ENCODE results near the gene CAMKK1. TPM values are rescaled to one million over a fixed set of nuclear protein-coding genes. Genes with fewer than 3 reads are reported as not detected.

The CAMKK1 gene
- total RNA-seq, 1 experiment from 2014 or later = 9.6 TPM

- no peaks in the 10 kb centered on the region for H3K4me1 Mint-ChIP-seq
- TF ChIP-seq OVOL2 (CRISPR knock-in tag; IDR thresholded peaks at IDR 0.05; ENCODE audit: borderline replicate concordance) = no peak
- TF ChIP-seq ATF1 (CRISPR knock-in tag; IDR thresholded peaks at IDR 0.05) = no peak
- TF ChIP-seq MXD4 (CRISPR knock-in tag; IDR thresholded peaks at IDR 0.05; ENCODE audit: borderline replicate concordance) = no peak
- TF ChIP-seq, protein P1, sequence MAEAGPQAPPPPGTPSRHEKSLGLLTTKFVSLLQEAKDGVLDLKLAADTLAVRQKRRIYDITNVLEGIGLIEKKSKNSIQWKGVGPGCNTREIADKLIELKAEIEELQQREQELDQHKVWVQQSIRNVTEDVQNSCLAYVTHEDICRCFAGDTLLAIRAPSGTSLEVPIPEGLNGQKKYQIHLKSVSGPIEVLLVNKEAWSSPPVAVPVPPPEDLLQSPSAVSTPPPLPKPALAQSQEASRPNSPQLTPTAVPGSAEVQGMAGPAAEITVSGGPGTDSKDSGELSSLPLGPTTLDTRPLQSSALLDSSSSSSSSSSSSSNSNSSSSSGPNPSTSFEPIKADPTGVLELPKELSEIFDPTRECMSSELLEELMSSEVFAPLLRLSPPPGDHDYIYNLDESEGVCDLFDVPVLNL (CRISPR knock-in tag; IDR thresholded peaks at IDR 0.05; ENCODE audit: borderline replicate concordance, low read depth) = no peak
- TF ChIP-seq JUN (CRISPR knock-in tag; IDR thresholded peaks at IDR 0.05) = no peak
- TF ChIP-seq ZNF671 (CRISPR knock-in tag; IDR thresholded peaks at IDR 0.05) = no peak
- TF ChIP-seq ELF4 (CRISPR knock-in tag; IDR thresholded peaks at IDR 0.05; ENCODE audit: low read depth) = no peak
- TF ChIP-seq SMAD4 (CRISPR knock-in tag; IDR thresholded peaks at IDR 0.05) = no peak
- TF ChIP-seq ZNF121 (CRISPR knock-in tag; IDR thresholded peaks at IDR 0.05) = no peak
- H3K36me3 Mint-ChIP-seq = peaks cover 39% of the 10 kb centered on the region
- no peak overlapping the region for H3K27ac Mint-ChIP-seq
- H3K4me3 Mint-ChIP-seq = no peak overlapping the region
- CTCF ChIA-PET = no interaction called here
- DNase-seq (ENCODE audit: low spot score) = no peak
- ATAC-seq = no peak
- H3K27me3 Mint-ChIP-seq (ENCODE audit: low read depth) = no peaks in the 10 kb centered on the region
- POLR2A ChIA-PET = interaction anchor here (0.6 kb wide), 1 partner anchor 156 kb away, joined by 3 read pairs; no protein-coding TSS in a partner anchor
- H3K9me3 Mint-ChIP-seq = no peaks in the 10 kb centered on the region
These were observed 58.0 kb downstream of the CAMKK1 start for GRCh38 chr17:3834811-3835210.

GRCh38 chr17:3828852-3829232 lies 64.0 kb downstream of the CAMKK1 start:
- CTCF ChIA-PET = interaction anchor here (5.3 kb wide), 1 partner anchor 91 kb away, joined by 58 read pairs; no protein-coding TSS in a partner anchor
- no peak for TF ChIP-seq TP53 (CRISPR knock-in tag; IDR thresholded peaks at IDR 0.05)
- no peak for TF ChIP-seq NFATC4 (CRISPR knock-in tag; IDR thresholded peaks at IDR 0.05)
- no peak for TF ChIP-seq ZNF281 (CRISPR knock-in tag; IDR thresholded peaks at IDR 0.05)
- TF ChIP-seq NR2C2 (CRISPR knock-in tag; IDR thresholded peaks at IDR 0.05) = no peak
- TF ChIP-seq, protein P2, sequence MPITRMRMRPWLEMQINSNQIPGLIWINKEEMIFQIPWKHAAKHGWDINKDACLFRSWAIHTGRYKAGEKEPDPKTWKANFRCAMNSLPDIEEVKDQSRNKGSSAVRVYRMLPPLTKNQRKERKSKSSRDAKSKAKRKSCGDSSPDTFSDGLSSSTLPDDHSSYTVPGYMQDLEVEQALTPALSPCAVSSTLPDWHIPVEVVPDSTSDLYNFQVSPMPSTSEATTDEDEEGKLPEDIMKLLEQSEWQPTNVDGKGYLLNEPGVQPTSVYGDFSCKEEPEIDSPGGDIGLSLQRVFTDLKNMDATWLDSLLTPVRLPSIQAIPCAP (CRISPR knock-in tag; IDR thresholded peaks at IDR 0.05) = no peak
- no peak for TF ChIP-seq FOXP1 (CRISPR knock-in tag; IDR thresholded peaks at IDR 0.05; ENCODE audit: borderline replicate concordance)
- TF ChIP-seq OVOL2 (CRISPR knock-in tag; IDR thresholded peaks at IDR 0.05; ENCODE audit: borderline replicate concordance) = no peak
- TF ChIP-seq JAZF1 (CRISPR knock-in tag; IDR thresholded peaks at IDR 0.05) = no peak
- TF ChIP-seq, protein P3, sequence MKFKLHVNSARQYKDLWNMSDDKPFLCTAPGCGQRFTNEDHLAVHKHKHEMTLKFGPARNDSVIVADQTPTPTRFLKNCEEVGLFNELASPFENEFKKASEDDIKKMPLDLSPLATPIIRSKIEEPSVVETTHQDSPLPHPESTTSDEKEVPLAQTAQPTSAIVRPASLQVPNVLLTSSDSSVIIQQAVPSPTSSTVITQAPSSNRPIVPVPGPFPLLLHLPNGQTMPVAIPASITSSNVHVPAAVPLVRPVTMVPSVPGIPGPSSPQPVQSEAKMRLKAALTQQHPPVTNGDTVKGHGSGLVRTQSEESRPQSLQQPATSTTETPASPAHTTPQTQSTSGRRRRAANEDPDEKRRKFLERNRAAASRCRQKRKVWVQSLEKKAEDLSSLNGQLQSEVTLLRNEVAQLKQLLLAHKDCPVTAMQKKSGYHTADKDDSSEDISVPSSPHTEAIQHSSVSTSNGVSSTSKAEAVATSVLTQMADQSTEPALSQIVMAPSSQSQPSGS (CRISPR knock-in tag; IDR thresholded peaks at IDR 0.05; ENCODE audit: borderline replicate concordance, low read depth) = no peak
- TF ChIP-seq GRHL2 (CRISPR knock-in tag; IDR thresholded peaks at IDR 0.05; ENCODE audit: insufficient replicate concordance, severe bottlenecking) = no peak
- DNase-seq (ENCODE audit: low spot score) = no peak
- no peak overlapping the region for H3K27ac Mint-ChIP-seq
- H3K4me3 Mint-ChIP-seq = no peak overlapping the region
- ATAC-seq = no peak
- POLR2A ChIA-PET = no interaction called here
- H3K9me3 Mint-ChIP-seq = no peaks in the 10 kb centered on the region
- no peaks in the 10 kb centered on the region for H3K4me1 Mint-ChIP-seq
- no peaks in the 10 kb centered on the region for H3K27me3 Mint-ChIP-seq (ENCODE audit: low read depth)
- H3K36me3 Mint-ChIP-seq = peaks cover 52% of the 10 kb centered on the region
